ENCODE results near the gene SPTBN5. TPM values are rescaled to one million over a fixed set of nuclear protein-coding genes. Genes with fewer than 3 reads are reported as not detected.
A peak's percentile ranks its signal among the peaks of the same experiment; 100 is the strongest.

The SPTBN5 gene
- total RNA-seq, 2 donors from 2014 or later = 0.64 to 1.4 TPM

DNA sequence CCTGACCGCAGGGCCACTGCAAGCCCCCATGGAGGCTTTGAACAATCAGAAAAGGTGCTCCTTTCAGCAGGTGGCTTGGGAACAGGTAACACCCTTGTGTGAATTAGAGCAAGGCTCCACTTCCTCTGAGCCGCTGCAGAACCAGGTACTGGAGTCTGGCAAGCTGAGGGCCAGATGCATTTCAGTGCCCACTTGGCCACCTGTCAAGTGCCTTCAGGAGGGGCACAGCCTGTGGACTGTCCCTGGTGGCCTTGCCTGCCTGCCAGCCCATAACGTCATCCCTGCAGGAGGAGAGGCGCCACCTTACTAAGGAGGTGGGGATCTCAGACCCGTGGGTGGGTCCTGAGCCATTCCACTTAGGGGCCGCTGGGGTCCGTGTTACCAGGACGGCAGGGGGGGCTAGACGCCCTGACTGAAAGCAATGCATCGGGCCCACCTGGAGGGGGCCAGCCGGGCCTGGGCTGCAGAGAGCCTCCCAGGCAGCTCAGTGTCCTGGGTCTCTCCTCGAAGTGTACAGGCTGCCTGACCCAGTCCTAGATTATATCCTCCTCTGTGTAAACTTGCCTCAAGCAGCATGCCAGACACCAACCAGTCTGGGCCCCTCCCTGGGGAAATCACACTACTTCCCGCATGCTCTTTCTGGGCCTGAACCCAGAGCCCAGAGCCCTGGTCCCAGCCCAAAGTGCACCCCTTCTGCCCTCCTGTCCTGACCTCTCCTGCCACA is 16.1 kb downstream of the SPTBN5 start:
- intact Hi-C loops (cut with DNase I, micrococcal nuclease) = no loop called here
- ATAC-seq = no peak
- no peak for DNase-seq

DNA sequence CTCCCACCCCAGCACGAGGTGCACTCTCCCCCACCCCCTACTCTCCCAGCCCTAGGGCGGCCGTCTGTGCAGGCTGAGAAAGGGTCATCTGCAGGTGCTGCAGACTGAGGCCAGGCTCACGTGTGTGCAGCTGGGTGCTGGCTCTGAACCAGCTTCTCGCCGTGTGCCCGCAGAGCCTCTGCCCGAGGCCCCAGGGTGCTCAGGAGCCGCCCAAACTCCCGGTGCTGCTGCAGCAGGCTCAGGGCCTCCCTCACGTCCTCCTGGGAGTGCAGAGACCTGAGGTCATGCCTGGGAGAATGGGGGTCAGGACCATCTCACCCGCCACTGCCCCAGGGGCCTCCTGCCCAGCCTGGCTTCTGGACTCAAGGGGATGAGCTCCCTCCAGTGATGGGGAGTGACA is 17.2 kb downstream of the SPTBN5 start:
- DNase-seq (no peak), ATAC-seq (no peak)
- intact Hi-C loops (cut with DNase I, micrococcal nuclease) = no loop called here

DNA sequence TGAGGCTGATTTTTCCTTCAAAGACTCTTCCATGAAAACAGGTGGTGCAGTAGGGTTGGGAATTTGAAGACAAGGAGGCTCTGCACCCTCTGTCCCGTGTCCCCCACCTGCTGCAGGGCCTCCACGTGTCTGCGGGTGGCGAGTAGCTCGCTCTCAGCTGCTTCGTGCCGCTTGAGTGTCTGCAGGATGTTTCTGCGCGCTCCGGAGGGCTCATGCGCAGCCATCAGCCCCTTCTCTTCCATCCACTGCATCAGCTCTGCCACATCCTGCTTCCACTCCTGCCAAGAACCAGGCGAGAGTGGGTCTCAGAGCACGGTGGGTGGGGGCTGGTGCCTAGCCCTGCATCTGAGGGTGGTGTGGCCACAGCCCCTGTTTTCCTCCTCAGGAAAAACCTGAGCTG is 17.8 kb downstream of the SPTBN5 start:
- intact Hi-C loops (cut with DNase I, micrococcal nuclease) = no loop called here
- no peak for ATAC-seq
- no peak for DNase-seq

DNA sequence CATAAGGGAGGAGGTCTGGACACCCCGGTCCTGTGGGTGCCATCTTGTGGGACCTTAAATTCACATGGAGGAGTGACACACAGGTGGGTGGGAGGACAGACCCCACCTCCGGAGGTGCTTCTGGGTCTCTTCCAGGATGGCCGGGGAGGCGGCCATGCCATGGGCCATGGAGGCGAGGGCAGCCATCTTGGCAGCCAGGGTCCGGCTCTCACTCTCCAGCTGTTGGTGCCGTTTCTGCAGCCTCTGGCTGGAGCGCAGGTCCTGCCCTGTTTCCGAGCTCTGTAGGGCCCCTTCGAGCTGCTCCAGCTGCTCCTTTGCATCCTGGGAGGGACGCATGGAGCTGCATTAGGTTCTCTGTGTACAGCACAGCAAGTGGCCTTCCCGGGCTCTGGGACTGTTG is 19.1 kb downstream of the SPTBN5 start:
- no peak for DNase-seq
- intact Hi-C loops (cut with DNase I, micrococcal nuclease) = no loop called here
- ATAC-seq = no peak

DNA sequence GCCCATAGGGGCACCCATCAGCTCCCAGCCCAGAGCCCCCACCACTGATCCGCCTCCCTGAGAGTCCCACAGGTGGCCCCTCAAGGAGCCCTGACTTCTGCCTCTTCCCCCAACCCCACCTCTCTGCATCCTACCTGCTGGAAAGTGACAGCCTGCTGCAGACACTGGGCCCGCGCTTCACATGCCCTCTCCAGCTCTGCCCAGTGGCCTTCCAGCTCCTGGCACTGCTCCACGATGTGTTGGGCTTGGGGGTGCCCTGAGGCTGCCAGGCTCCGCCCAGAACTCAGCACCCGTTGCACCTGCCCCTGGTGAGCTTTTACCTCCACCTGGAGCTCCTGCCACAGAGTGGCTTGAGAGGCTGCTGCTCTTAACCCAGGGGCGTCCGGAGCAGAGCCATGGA is 20.1 kb downstream of the SPTBN5 start:
- DNase-seq = no peak
- intact Hi-C loops (cut with DNase I, micrococcal nuclease) = no loop called here
- no peak for ATAC-seq

DNA sequence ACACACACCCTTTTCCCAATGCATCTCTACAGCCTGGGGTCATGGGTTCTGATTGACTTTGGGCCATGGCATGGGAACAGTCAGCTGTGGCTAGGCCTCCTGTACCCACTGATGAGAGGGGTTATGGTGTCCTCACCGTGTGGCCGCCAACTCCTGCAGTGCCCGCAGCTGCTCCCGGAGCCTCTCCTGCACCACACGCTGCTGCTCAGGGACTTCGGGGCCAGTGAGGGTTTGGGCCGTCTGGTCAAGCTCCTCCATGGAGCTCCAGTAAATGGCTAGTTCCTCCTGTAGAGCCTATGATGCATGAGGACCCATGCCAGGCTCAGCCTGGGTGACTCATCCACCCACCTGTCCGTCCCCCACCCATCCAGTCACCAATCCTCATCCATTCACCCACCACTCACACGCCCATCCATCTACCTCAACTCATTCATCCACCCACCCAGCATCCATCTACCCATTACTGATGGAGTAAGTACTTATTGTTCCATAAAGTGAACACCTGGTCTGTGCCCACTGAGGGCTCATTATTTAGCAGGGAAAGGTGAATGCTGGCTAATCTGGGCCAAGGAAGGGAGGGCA is 21.6 kb downstream of the SPTBN5 start:
- intact Hi-C loops (cut with DNase I, micrococcal nuclease) = no loop called here
- DNase-seq (no peak), ATAC-seq (no peak)

DNA sequence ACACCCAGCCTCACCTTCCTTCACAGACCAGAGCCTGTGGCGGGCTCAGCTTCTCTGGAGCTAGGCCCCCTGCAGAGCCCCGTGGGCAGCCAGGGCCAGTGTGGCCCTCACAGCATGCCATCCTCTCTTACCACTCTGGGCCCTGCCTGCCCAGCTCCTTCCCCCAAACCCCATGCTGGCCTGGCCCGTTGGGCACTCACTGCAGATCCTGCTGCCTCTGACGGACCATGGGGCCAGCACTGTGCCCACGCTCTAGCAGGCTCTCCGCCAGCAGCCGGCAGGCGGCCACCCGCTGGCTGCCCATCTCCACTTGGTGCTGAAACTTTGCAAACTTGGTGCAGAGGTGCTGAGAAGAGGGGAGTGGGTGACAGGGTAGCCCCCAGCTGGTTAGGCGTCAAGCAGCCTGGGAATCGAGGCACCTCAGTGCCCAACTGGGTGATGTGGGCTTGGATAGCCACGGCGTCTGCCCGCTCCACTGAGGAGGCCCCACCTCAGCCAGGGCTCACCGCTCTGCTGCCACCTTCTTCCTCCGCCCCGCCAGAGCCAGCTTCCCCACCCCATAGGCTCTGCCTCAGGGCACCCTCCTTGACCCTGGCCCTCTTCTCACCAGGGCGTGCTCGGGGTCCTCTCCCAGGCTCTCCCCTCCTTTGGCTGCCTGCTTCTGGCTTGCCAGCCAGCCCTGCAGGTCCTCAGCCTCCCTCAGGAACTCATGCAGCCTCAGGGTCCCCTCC is 22.5 kb downstream of the SPTBN5 start:
- no peak for DNase-seq
- ATAC-seq = no peak
- intact Hi-C loops (cut with DNase I, micrococcal nuclease) = no loop called here

DNA sequence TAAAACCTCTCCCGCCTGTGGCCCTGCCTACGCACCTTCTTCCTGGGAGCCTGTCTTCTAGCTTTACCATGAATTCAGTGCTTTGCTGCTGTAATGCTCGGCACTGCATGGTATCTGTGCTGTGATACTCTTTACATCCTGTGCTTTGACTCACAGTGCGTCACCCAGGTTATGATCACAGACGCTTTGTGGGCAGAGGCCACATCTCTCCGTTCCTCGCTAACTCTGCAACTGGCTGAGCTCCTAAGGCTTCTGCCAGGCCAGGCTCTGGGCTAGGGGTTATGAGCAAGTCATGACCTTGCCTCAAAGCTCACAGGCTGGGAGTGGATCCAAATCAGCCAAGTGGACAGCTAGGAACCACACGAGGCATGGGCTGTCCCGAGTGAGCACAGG is 23.2 kb downstream of the SPTBN5 start:
- intact Hi-C loops (cut with DNase I, micrococcal nuclease) = no loop called here
- DNase-seq (no peak), ATAC-seq (peak; percentile 20)

DNA sequence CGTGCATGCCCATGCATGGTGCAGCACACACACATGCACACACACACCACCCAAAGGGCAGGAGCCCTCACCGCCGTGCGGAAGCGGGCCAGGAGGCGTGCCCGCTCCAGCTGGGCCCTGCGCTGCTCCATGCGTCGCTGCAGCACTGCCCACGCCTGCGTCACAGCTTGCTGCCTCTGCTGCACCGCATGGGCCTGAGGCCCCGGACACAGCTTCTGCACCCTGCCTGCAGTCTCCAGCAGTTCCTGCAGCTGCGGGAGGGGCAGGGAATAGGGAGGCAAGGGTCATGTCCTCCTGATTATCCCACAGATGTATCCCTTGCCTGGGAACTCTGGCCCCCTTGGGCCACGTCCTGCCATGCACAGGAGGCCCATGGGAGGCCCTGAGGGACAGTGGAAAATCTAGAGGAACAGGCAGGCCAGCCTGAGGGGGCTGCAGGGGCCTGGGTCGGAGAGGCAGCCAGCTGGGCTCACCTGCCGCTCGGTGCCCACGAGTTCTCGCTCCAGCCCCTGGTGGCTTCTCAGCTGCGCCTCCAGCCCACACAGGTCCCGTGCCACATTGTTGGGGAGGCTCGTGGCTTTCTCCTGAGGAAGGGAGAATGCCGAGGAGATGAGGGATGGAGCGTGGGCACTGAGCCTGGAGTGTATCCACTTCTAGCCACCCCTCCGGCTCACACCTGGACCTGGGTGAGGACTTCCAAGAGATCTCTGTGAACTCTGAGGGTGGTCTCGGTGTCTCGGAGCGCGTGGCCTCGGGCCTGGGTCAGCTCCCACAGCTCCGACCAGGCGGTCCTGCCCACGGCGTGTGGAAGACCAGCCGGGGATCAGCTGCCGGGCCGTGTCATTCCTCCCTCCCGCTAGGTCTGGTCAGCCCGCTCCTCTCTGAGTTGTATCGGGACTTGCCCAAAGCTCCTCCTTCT is 23.8 kb downstream of the SPTBN5 start:
- DNase-seq (no peak), ATAC-seq (no peak)
- intact Hi-C loops (cut with DNase I, micrococcal nuclease) = no loop called here

DNA sequence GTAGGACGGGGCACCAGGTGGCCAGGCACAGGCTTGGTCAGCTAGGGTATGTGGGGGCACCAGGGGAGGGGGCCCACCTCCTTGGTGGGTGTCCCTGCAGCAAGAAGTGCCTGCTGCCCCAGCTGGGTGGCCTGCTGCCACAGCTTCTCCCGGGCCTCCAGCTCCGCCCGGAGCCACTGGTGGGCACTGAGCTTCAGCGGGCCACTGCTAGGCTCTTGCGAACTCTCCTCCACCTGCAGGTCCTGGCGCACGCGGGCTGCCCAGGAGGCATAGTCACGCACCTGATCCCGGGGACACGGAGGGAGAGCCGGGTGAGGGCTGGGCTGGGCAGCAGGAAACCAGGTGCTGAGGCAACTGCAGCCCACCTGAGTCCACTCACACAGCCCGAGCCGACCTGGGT is 25.5 kb downstream of the SPTBN5 start:
- intact Hi-C loops (cut with DNase I, micrococcal nuclease) = no loop called here
- DNase-seq (no peak), ATAC-seq (no peak)

DNA sequence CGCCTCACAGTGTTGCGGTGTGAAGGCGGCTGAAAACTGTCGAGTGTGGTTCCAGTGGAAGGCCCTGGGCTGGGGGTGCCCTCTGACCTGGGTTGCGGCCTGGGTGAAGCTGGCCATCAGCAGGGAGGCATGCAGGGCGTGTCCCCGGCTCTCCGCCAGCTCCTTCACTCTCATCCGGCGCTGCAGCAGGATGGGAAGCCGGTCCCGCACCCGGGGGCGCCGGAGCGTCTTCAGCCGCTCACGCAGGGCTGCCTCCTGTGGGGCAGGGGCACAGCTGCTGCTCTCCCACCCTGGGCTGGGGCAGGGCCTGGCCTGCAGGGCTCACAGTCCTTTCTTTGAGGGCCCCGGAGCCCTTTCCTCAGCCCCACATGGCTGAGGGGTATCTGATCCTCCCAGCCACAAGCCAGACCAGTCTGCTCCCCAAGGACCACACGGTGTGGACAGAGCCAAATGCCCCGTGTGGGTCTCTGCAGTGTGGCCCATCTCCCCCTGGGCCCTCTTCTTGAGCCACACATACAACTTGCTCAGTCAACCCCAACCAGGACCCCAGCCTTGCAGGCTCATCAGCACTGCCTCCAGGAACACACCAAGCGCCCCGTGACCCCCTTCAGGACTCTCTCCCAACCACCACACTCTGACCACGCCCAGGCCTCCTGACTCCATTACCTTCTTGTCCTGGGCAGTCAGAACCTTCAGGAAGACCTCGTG is 26.8 kb downstream of the SPTBN5 start:
- DNase-seq (no peak), ATAC-seq (no peak)
- intact Hi-C loops (cut with DNase I, micrococcal nuclease) = no loop called here

DNA sequence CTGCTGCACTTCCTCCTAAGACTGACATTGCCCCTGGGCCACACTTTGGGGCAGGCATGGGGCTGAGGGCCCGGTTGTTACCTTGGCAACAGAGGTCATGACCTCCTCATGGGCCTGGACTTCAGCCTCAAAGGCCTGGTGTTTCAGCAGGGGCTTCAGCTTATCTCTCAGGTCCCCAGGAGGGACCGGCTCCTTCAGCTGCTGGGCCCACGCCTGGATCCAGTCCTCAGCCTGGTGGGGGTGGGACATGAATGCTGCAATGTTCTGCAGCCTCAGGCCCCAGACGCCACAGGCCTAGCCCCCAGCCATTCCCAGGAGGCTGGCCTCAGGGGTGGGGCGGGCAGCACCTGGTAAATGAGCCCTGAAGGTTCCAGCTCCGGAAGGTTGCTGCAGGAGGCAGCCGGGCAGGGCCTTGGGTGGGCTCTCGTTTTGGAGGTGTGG is 27.6 kb downstream of the SPTBN5 start:
- DNase-seq (no peak), ATAC-seq (no peak)
- intact Hi-C loops (cut with DNase I, micrococcal nuclease) = no loop called here

DNA sequence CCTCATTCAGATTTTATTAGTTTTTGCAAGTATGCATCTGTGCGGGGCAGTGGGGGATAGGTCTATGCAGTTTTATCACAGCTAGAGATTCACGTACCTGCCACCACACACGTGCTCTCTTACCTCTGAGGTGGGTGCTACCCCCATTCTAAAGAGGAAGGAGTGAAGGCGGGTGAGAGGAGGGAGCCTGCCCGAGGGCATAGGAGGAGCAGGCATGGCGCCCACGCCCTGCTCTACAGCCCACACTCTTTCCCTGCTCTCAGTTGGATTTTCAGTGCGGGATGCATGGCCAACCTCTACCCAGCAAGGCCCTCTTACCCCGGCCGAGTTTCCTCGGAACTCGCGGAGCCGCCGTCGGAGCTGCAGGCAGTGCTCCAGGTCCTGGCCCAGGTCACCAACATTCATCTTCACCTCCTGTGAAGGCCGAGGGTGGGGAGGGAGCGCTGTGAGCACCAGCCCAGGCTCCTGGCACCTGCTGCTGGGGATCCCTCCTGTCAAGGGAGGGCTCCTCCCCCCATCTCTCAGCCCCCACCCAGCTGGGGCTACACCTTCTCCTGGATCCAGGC is 28.3 kb downstream of the SPTBN5 start:
- ATAC-seq (no peak), DNase-seq (no peak)
- intact Hi-C loops (cut with DNase I, micrococcal nuclease) = no loop called here

DNA sequence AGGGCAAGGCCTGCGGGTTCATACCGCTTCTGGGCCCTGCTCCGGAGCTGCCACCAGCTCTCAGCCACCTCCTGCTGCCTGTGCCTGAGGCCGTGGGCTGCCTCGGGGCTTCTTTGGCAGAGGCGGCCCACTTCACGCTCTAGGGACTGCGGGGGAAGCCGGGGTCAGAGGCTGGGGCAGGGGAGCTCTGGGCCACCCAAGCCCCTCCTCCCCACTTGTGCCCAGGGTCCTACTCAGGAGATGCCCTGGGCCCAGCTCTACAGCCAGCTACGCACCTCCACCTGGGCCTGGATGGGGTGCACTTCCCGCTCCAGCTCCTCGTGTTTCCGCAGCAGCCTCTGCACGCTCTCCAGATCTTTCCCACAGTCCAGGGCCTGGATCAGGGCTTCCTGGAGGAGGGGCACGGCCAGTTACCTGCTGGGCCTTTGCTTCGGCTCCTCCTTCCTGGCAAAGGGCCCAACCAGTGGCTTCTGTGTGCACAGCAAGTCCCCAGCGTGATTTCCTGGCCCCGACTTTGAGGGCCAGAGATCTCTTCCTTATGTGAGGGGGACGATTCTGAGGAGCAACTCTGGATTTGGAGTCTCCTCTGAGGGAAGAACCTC is 31.2 kb downstream of the SPTBN5 start:
- intact Hi-C loops (cut with DNase I, micrococcal nuclease) = no loop called here
- ATAC-seq = peak; percentile 96

DNA sequence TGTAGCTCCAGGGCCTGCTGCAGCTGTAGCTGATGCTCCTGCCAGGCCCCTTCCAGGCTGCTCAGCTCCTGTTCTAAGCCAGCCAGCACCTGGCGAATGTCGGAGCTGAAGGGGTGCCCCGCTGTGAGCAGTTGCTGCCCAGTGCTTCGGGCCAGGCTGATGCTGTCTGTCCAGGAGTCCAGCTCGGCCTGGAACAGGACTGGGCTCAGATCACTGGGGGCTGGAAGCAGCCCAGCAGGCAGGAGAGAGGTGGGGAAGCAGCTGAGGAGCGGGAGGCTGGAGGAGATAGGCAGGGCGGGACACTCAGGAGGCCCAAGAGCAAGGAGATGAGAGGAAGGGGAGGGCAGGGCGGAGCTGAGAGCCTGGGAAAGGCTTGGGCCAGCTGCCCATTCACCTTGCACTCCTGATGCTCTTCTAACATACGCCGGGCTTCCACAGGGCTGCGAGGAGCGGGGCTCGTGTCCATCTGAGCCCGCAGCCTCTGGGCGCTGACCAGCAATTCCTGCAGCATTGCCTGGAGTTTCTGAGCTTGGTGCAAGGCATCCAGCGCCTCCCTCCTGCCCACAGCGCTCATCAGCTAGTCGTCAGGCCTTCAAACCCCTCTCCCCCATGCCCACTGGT is 32.0 kb downstream of the SPTBN5 start:
- intact Hi-C loops (cut with DNase I, micrococcal nuclease) = no loop called here
- ATAC-seq (no peak), DNase-seq (no peak)

More for the DNA sequence above, 31.2 kb downstream of the SPTBN5 start:
- DNase-seq = peak; percentile 86

DNA sequence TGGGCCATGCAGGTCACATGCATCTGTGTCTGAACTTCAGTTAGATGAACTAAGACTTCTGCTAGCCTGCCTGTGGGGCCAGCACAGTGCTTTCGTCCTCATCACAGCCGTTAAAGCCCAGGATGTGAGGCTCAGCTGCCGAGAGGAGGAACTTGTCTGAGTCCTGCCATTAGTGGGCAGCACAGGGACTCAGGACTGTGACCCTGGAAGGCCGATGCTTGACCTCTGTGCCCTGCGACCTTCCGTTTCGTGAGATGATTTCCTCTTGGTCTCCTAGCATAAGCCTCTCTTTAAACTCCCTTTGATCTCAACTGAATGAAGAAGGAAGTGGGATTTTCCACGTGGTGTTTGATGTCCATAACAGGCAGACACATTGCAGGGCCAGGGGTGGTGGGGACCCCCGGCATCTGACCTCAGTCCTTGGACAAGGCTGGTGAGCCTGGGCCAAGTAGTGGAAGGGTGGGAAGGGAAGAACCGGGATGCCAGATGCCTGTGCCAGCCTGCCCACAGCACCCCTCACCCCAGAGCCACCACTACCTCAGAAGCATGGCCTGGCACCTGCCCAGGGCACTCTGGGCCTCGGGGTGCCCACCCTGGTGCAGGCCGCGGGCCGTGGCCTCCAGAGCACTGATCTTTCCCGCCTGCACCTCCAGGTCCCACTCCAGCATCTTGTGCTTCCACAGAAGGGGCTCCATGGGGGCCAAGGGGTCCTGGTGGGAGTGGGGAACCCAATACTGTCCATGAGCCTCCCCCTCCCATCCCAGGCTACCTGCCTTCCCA is 33.6 kb downstream of the SPTBN5 start:
- intact Hi-C loops (cut with DNase I, micrococcal nuclease) = no loop called here
- ATAC-seq (no peak), DNase-seq (no peak)

DNA sequence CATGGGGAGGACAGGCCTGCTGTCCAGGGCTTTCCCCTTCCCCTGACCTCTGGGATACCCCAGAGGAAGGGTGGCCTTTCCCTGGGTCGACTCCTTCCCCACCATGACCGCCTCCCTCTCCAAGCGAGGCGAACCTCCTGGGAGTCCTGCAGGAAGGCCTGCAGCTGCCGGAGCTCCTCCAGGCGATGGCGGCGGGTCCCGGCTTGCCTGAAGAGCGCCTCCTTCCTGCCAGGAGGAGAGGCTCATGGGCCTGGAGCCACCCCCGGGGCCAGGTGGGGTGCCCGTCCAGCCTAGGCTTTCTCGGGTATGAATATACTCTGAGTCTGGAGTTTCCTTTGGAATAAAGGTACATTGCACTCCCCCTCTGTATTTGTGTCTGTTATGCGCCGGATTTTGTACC is 35.1 kb downstream of the SPTBN5 start:
- no peak for ATAC-seq
- DNase-seq = no peak
- intact Hi-C loops (cut with DNase I, micrococcal nuclease) = no loop called here

Measured in left colon (tissue), 2 donors.